NCI-H146 treated with DMSO at 0.1 percent for 48 hours (cell line): ENCODE results near the gene QSER1.
A peak's percentile ranks its signal among the peaks of the same experiment; 100 is the strongest.
"Not testable (repeated sequence)": the region's sequence is repeated elsewhere in the genome, so short reads cannot be mapped to it uniquely, and the experiment has no call there.

ENCODE experiments used
- DNase-seq: peaks from one replicate; lab custom pipeline; 2025; ENCODE audit not compliant: unreplicated experiment; lab: John Stamatoyannopoulos, UW

The QSER1 gene

DNA sequence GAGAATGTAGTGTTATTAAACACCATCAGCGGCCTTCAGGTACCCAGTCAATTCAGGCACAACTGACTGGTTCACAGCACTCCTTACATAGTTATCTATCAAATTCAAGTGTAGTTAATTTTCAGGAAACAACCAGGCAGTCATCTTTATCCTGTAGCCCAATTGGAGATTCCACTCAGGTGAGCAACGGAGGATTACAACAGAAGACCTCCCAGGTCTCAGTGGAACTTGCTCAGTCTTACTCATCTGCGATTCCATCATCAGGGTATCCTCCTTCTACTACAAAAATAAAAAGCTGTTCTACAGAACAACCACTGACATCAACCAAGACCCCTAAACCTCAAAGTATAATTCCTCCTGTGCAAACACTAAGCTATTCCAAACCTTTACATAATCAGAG lies 39.6 kb downstream of the QSER1 start:
- DNase-seq, result no peak

DNA sequence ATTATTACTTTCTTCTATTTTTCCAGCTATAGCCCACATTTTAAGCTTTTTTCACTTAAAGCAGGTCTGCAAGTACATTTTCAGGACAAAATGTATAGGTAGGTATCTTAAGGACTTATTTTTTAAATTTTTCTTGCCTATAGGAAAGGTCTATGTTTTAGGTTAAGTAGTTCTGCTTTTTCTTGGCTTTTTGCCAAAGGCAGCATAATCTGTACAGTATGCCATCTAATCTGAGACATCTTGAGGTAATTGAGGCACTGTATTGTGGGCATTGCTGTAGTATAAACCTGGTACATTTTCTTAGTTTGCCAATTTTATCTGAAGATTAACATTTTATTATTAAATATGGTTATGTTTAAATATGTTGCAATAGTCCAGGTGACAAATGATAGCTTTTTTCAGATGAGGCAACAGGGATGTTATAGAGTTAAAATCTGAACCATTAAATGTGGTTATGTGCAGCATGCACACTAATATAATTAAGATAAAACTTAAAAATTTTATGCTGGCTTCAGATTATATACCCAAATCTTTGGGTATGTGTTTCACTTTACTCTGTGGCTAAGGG lies 42.9 kb downstream of the QSER1 start:
- DNase-seq, result no peak

DNA sequence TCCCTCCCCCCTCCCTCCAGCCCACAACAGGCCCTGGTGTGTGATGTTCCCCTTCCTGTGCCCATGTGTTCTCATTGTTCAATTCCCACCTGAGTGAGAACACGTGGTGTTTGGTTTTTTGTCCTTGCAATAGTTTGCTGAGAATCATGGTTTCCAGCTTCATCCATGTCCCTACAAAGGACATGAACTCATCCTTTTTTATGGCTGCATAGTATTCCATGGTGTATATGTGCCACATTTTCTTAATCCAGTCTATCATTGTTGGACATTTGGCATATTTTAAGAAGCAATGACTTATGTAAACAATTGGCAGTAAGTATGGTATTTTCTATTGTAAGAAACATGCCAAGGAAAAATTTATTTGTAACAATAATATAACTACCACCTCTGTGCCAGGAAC lies 43.6 kb downstream of the QSER1 start:
- DNase-seq, result not testable (repeated sequence)

DNA sequence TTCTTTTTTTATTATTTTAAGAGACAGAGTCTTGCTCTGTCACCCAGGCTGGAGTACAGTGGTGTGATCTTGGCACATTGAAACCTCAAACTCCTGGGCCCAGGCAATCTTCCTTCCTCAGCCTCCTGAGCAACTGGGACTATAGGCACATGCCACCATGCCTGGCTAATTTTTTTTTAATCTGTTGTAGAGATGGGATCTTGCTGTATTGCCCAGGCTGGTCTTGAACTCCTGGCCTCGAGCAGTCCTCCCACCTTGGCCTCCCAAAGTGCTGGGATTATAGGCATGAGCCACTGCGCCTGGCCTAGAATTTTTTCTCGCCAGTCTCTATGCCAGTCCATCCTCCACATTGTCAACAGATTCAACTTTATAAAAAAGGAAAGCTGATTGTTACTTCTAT lies 44.7 kb downstream of the QSER1 start:
- DNase-seq, result not testable (repeated sequence)

- no peak for DNase-seq
Measured at GRCh38 chr11:32939046-32939445, 46.4 kb downstream of the QSER1 start.

DNA sequence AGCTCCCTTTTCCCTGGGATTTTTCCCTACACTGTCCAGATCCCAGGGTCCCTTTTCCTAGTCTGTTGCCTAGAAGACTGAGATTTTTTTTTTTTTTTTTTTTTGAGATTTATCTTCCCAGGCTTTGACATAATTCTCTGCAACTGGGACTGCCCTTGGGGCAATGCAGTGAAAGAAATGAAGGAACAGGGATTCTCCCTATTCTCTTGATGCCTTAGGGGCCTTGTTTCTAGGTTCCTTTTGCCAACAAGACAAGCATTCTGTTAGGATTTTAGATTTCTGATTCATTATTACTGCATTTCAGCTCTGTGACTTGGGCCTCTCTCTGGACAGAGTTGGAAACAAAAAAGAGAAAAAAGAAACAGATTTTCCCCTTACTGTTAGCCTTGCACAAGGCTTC lies 47.3 kb downstream of the QSER1 start:
- DNase-seq, result no peak

GRCh38 chr11:32940865-32941264 lies 48.3 kb downstream of the QSER1 start:
- no peak for DNase-seq

DNA sequence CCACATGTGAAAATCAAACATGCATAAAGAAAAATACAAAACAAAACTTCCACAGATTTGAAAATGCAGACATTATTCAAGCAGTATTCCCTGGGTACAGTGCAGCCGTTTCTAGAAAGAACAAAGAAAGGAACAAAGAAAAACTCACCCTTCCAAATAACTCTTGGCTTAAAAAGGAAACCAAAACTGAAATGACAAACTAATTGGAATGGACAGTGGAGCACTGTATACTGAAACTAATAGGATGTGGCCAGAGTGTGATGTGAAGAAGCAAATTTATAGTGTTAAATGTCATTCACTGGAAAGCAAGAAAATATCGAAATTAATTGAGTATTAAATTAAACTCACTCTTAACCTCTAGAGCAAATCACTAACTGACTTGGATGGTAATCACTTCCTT lies 55.4 kb downstream of the QSER1 start:
- DNase-seq, result no peak

DNA sequence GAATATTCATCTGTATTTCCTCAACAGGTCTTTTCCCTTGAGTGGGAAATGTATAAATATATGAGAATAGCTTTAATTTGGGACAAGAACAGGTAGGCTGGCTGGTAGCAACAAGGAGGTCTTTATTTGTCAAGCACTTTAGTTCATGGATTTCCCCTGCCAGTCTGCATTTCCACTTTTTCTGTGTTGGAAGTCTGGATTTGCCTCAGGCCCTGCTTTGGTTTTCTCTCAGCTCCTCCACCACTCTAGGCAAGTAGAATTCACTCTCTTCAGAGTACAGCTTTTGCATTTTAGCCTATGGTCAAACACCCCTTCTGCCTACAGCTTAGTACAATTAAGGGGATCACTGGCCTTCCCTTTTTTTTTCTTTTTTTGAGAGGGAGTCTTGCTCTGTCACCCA lies 57.1 kb downstream of the QSER1 start:
- no peak for DNase-seq

- no peak for DNase-seq
Measured at GRCh38 chr11:32952421-32952820, 59.8 kb downstream of the QSER1 start.

DNA sequence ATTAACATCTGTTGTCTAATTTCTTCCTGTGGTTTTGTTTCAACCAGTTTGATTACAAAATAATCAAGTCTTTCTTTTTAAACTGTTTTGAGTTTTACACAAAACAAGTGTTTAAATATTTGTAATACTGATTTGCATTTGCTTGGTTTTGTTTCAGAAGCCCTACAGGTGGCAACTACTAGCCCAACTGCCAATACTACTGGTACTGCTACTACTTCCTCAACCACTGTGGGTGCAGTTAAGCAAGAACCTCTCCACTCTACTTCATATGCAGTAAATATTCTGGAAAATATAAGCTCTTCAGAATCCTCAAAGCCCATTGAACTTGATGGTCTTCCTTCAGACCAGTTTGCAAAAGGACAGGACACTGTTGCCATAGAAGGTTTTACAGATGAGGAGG lies 61.1 kb downstream of the QSER1 start:
- no peak for DNase-seq

- peak; percentile 8 for DNase-seq
Measured at GRCh38 chr11:32960553-32961164, 68.0 kb downstream of the QSER1 start.

GRCh38 chr11:32962016-32962415 lies 69.4 kb downstream of the QSER1 start:
- no peak for DNase-seq

DNA sequence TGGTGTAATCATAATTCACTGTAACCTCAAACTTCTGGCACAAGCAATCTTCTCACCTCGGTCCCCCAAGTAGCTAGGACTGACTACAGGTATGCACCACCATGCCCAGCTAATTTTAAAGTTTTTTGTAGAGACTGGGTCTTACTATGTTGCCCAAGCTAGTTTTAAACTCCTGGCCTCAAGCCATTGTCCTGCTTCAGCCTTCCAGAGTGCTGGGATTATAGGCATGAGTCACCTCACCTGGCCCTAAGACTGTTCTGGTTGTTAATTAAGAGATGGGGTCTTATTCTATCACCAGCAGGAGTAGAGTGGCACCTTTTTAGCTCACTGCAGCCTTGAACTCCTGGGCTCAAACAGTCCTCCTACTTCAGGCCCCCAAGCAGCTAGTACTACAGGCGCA lies 71.1 kb downstream of the QSER1 start:
- DNase-seq, result no peak

- no peak for DNase-seq
Measured at GRCh38 chr11:32968541-32968940, 75.9 kb downstream of the QSER1 start.

GRCh38 chr11:32972233-32972632 lies 79.6 kb downstream of the QSER1 start:
- not testable (repeated sequence) for DNase-seq

DNA sequence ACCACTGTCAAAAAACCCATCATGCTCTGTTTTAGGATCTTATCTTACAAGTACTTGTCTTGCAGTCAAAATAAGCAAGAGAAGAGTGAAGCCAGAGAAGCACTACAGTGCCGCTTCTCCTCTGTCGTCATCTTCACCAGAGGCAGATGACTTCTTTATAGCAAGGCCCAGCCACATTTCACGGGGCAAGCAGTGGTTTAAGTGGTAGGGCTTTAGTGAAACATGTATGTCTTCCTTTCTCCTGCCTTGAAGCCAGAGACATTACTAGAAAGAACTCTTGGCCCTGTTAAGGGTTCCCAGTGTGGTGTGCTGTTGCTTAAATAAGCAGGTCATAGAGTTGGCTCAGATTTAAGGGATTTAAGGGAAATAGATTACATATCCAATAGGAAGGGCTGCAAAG lies 80.2 kb downstream of the QSER1 start:
- DNase-seq, result no peak

DNA sequence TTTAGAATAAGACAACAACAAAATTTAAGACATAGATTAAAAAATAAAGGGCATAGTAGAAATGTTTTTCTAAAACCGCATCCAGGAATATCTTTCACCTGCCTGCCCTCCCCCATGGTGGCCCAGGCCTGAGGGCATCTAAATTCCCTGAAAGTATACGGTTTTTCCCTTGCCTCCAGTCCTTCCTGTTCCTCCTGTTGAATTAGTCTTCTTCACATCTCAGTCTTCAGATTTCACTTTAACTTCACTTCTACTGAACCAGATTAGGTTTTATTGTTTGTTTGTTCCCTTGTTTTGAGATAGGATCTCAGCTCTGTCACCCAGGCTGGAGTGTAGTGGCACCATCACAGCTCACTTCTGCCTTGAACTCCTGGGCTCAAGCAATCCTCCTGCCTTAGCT lies 90.0 kb downstream of the QSER1 start:
- DNase-seq, result no peak

- no peak for DNase-seq
Measured at GRCh38 chr11:32983506-32983905, 90.9 kb downstream of the QSER1 start.

DNA sequence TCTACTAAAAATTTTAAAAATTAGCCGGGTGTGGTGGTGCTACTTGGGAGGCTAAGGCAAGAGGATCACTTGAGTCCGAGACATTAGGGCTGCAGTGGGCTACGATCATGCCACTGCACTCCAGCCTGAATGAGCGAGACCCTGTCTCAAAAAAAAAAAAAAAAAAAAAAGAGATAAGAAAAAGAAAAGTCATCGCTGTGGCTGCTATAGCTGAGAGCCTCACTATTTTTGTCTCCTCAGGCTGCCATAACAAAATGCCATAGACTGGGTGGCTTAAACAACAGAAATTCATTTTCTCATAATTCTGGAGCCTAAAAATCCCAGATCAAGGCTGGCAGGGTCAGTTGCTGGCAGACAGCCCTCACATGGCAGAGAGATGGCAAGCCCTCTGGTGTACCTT lies 93.0 kb downstream of the QSER1 start:
- DNase-seq, result no peak

DNA sequence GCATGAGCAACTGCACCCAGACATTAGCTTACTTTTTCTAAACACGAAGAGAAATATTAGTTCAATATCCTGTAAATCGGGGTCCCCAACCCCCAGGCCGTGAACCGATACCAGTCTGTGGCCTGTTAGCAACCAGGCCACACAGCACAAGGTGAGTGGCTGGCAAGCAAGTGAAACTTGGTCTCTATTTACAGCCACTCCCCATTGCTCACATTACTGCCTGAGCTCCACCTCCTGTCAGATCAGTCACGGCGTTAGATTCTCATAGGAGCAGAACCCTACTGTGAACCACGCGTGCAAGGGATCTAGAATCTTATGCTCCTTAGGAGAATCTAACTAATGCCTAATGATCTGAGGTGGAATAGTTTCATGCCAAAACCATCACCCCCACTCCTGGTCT lies 95.2 kb downstream of the QSER1 start:
- no peak for DNase-seq

- no peak for DNase-seq
Measured at GRCh38 chr11:32990481-32990880, 97.9 kb downstream of the QSER1 start.

GRCh38 chr11:32991427-32991826 lies 98.8 kb downstream of the QSER1 start:
- no peak for DNase-seq
